Activated CD8-positive, alpha-beta memory T cell treated with anti-CD3 and anti-CD28 coated beads for 24 hours (primary cell): Measurements from ENCODE around the gene PRM1.
"Not testable (repeated sequence)": the region's sequence is repeated elsewhere in the genome, so short reads cannot be mapped to it uniquely, and the experiment has no call there.

Source experiments
- DNase-seq: peaks from one replicate; pipeline ENCODE4 v3.0.0-alpha.2; 2020

The PRM1 gene

DNA sequence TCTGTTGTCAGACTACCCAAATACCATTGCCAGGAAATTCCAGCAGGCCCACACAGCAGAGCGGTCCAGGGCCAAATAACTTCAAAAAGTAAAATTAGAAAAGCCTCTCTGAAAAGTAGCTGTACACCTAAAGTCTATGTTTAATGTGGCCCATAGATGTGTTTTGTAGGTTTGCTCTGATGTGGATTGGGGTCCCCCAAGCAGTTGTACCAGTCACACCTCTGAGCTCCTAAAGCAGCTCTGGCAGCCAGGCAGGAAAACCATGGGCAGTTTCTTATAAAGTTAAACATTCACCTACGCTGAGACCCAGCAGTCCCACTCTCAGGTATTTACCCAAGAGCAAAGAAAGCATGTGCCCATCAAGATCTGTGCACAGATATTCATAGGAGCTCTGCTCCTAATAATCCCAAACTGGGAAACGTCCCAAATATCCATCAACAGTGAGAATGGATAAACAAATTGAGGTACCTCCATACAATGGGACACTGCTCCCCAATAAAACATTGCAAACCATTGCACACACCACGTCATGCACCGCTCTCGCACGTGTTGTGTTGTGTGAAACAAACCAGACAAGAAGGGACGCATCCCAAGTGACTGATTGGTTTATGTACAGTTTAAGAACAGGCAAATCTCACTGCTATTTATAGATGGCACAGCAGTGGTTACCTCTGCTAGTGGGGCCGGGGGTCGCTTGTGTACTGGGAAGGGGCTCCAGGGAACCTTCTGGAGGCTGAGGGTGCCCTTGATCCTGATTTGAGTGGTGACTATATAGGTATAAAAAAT is 15.8 kb upstream of the PRM1 start:
- DNase-seq, result no peak

DNA sequence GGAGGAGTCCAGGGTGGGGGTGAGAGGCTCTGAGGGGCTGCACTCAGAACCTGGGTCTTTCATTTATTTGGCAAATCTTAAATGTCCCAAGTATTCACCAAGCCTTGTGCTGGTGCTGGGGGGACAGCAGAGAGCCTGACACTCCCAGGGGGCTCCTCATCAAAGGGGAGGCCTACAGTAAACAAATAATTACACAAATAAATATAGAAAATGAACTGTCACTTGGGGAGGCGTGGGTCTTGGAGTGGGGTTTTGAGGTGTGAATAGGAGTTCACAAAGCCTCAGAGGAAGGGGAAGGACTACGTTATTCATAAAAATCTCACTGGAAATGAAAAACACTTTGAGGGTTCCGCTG is 15.2 kb upstream of the PRM1 start:
- DNase-seq, result no peak

DNA sequence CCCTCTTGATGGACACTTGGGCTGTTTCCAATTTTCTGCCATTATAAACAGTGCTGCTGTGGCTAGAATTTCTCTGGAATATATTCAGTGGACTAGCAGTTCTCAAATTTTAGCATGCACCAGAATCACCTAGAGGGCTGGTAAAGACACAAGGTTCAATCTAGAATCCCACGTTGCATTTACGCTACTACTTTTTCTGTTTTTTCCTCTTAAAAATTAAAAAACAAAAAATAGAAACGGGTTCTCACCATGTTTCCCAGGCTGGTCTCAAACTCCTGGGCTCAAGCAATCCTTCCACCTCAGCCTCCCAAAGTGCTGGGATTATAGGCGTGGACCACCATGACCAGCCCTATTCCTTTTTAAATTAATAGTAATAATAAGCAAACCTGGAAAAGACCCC is 14.5 kb upstream of the PRM1 start:
- DNase-seq, result no peak

DNA sequence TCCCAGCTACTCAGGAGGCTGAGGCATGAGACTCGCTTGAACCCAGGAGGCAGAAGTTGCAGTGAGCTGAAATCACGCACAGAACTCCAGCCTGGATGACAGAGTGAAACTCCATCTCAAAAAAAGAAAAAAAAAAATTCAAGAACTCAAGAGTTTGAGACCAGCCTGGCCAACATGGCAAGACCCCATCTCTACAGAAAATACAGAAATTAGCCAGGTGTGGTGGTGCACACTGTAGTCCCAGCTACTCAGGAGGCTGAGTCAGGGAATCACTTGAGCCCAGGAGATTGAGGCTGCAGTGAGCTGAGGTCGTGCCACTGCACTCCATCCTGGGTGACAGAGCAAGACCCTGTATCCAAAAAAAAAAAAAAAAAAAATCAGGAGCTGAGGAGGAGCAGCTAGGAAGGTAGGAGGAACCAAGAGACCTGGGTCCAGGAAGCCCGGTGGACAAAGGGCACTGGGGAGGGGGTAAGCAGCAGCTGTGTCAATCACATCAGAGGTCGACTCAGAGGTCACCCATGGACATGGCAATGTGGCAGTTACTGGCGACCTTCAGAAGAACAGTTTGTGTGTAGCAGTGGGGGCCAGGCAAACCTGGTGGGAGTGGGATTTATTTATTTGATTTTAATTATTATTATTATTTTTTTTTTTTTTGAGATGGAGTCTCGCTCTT is 11.1 kb upstream of the PRM1 start:
- no peak for DNase-seq

DNA sequence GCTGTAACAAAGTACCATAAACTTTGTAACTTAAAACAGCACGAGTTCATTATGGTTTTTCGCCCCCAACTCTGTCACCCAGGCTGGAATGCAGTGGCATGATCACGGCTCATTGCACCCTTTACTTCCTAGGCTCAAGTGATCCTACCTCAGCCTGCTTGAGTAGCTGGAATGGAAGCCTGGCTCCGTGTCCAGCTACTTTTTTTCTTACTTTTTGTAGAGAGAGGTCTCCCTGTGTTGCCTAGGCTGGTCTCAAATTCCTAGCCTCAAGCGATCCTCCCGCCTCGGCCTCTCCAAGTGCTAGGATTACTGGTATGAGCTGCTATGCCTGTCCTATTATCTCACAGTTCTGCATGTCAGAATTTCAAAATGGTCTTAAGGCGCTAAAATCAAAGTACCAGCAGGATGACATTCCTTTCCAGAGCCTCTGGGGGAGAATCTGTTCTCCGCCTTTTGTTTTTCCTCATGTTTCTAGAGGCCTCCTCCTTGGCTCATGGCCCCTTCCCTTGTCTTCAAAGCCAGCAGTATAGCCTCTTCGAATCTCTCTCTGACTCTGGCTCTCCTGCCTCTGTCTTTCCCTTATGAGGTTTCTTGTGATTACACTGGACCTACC is 10.1 kb upstream of the PRM1 start:
- no peak for DNase-seq

DNA sequence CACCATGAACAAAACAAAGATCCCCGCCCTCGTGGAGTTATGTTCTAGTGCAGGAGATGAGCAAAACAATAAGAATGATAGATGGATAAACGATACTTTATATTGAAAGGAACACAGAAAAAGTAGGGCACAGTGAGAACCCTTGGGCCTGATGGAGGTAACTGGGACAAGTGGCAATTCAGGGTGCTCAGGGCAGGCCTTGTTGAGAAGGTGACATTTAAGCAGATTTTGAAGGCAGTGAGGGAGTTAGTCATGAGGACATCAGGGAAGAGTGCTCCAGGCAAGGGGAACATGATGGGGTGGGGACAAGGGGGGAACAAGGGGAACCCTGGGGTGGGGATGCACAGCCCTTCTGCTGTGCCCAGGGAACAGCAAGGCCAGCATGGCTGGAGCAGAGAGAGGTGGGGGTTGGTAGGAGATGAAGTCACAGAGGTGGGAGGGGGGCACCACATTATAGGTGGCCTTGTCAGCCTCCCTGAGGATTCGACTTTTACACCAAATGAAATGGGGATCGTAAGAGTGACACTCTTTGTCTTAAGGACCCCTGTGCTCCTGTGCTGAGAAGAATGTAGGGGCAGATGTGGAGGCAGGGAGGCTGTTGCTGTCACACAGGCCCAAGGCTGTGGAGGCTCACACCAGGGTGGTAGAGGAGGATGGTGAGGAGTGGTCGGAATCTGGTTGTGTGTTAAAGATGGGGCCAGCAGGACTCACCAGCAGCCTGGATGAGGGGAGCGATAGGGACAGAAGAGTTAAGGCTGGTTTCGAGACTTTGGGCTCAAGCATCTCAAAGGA is 9.2 kb upstream of the PRM1 start:
- DNase-seq, result no peak

DNA sequence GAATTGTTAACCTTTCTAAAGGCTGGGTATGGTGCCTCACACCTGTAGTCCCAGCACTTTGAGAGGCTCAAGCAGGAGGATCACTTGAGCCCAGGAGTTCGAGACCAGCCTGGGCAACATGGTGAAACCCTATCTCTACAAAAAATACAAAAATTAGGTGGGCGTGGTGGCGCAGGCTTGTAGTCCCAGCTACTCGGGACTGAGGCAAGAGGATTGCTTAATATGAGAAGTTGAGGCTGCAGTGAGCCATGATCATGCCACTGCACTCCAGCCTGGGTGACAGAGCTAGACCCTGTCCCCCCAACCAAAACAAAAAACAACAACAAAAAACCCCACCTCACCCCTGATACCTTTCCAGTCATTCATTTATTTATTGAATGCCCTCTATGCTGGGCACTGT is 8.6 kb upstream of the PRM1 start:
- not testable (repeated sequence) for DNase-seq

DNA sequence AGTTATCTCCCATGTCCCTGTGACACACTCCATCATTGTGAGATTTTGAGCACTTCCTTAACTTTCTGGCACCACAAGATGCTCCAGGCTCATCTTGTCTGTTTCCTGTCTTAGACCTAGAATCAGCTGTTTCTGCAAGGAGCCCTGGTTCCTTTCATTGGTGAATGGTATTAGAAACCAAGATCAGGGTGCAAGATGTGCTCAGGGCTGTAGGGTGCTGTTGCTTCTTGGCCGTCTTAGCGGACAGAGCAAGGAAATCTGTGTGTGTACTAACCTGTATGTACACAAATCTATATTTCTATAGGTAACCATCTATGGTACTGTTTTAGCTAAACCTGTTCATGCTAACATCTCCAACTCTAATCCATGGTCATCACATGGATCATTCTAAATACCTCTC is 8.1 kb upstream of the PRM1 start:
- DNase-seq, result no peak

DNA sequence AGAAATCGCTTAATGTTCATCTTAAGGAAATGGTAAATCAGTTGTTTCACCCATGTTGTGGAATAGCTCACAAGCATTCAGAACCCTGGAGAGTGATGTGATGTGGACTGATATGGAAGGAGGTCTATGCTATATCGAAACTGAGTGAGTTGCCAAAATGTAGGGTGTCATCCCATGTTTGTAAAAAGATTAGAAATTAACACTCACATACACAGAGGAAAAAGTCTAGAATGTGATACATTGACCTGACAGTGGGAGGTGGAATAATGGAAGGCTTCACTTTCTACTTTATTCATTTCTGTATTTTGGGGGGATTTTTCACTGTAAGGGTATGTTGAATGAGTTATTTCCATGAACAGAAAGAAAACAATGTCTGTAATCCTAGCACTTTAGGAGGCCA is 4.7 kb upstream of the PRM1 start:
- DNase-seq, result no peak

DNA sequence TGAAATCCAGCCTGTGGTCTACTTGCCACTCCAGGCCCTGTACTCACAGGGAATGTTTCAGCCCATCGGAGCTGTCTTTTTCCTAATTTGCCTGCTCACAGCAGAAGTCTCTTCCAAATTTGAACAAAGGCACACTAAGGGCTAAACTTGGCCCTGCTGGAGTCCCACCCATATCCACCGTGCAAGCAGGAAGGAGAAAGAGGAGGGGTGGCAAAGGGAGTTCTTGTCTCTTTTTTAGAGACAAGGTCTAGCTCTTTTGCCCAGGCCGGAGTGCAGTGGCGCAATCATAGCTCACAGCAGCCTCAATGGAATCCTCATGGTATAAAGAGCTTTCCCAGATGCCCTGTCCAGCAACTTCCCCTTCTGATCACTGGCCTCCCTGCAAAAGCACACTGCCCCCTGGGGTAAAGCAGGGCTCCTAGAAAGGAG is 2.7 kb upstream of the PRM1 start:
- no peak for DNase-seq

DNA sequence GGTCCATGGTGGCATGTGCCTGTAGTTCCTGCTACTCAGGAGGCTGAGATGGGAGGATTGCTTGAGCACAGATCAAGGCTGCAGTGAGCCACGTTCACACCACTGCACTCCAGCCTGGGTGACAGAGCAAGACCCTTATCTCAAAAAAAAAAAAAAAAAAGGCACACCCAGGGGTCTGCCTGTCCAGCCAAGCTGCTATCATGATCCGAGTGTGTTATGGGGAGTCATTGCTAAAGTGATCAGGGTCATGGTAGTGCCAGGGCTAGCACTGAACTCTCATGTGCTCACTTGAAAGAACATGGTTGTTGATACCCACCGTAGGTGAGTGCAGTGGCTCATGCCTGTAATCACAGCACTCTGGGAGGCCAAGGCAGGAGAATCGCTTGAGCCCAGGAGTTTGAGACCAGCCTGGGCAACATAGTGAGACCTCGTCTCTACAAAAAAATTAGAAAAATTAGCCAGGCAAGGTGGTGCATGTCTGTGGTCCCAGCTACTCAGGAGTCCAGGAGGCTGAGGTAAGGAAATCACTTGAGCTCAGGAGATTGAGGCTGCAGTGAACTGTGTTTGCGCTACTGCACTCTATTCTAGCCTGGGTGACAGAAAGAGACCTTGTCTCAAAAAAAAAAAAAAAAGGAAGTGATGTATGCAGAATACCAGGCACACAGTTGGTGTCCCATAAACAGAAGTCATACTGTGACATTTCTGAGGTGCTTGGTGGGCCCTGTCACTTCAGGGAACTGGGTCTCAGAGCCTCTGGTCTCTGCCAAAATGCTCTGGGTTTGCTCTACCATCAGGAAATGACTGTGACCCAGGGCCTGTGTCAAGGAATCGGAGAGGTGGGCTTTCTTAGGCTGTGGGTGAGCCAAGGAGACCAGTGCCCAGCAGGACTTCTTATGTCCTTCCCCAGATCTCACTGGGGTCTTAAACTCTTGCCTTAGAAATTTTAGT is 2.2 kb downstream of the PRM1 start:
- DNase-seq, result no peak

DNA sequence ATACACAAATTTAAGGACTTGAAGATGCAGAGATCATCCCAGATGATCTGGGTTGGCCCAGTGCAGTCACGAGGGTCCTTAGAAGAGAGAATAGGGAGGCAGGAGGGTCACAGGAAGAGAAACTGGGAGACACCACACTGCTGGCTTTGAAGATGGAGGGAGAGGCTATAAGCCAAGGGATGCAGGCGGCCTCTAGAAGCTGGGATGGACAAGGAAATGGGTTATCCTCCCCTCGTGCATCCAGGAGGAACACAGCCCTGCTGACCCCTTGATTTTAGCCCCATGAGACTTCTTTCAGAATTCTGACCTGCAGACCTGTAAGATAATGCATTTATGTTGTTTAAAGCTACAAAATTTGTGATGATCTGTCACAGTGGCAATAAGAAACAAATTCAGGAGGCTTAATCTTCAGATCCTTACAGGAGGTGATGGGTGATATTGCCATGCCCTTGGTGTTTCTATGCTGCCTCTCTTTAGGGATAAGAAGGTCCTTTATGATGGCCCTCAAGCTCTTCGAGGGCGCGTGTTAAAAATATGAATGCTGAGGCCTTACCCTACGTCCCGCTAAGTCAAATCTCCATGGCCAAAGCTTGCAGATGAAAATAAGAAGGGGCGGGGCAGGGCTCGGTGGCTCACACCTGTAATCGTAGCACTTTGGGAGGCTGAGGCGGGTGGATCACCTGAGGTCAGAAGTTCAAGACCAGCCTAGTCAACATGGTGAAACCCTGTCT is 3.4 kb downstream of the PRM1 start:
- DNase-seq, result no peak

DNA sequence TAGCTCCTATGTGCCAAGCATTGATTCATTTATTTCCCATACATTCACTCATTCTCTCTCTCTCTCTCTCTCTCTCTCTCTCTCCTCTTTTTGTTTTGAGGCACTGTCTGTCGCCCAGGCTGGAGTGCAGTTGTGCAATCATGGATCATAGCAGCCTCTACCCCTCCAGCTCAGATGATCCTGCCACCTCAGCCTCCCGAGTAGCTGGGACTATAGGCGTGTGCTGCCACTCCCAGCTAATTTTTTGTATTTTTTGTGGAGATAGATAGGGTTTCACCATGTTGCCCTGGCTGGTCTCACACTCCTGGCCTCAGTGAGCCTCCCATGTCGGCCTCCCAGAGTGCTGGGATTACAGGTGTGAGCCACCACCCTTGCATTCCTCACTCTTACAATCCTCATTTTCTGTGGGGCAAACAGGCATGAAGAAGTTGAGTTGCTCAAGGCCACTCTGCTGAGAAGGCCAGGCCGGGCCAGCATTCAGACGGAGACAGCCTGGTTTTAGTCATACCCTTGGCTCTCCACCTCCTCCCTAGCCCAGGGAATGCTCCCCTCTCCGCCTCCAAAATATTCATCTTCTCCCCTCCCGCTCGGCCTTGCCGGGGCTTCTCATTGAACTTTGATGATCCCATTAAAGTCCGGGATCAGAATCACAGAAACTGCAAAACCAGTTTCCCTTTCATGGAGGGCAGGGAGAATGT is 4.1 kb downstream of the PRM1 start:
- DNase-seq, result no peak

DNA sequence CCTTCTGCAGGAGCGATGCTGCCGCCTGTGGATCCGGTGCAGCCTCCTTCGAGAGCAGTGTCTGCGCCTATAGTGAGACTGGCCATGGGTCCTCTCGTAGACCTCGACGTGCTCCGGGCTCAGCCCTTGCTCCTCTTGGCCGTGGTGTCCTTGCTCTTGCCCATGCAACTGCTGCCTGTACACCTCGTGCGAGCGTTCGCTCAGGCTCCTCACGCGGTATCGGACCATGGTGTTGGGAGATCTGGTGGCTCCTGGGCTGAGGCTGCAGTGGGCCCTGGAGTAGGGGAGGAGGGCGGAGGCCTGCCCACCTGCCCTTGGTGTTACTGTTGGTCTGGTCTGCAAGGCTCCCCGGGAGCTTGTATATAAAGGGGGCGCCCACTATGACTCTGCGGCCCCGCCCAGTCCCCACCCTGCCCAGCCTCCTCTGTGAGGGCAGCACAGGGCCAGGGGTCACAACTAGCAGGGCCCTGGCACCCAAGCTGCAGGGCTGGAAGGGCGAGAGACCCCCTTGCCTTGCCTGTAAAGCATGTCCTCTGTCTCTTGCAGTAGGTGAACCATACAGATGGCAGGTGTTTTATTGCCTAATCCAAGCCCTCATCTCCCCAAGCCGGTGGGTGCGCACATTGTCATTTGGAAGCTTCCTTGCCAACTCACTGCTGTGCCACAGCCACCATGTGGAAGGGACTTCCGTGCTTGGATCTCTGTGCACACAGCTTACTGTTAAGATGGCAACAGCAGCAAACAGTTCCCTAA is 4.8 kb downstream of the PRM1 start, which contains the start of gene PRM2:
Gene PRM2 (minus strand): TSS at position 338 of the 753 bp plus-strand sequence. CDS start 110 bp downstream, at position 228.
- no peak for DNase-seq

DNA sequence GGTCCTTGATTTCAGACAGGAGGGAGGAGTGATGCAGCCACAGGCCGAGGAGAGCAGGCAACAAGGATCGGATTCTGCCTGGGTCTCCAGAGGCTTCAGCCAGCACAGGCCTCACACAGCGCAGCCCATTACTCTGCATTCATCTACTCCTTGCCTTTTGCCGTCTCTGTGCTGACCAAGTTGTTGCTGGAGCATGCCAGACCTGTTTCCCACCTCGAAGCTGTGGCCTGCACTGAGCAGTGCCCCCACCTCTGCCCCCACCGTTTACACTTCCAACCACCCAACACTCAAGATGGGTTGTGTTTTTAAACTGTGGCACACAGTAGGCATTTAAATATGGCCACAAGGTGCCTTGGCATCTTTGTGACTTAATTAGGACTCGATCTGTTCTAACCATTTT is 6.2 kb downstream of the PRM1 start:
- DNase-seq, result no peak

DNA sequence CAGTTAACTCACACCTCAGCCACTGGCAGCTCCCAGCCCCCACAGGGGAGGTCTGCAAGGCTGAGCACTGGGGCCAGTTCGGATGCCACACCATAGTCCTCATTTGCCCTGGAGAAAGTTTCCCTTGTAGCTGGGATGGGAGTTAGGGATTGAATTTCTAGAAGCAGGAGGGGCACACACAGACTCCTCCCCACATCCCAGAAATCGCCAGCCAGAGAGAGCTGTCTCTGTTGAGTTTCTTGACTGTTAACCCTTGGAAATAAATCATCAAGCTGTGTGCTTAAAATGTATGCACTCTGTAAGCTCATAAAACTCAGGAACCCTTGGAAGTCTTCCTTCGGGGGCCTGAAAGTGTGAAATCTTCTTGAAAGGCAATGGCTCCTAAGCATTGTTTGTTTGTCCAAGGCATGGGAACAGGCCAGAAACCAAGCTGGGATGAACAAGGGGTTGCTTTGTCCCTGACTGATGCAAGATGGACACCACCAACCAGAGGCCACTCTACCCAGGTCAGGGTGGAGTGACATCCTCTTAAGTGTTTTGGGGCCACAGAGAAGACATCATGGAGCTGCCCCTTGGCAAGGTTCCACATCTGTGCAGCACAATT is 7.3 kb downstream of the PRM1 start:
- DNase-seq, result no peak

DNA sequence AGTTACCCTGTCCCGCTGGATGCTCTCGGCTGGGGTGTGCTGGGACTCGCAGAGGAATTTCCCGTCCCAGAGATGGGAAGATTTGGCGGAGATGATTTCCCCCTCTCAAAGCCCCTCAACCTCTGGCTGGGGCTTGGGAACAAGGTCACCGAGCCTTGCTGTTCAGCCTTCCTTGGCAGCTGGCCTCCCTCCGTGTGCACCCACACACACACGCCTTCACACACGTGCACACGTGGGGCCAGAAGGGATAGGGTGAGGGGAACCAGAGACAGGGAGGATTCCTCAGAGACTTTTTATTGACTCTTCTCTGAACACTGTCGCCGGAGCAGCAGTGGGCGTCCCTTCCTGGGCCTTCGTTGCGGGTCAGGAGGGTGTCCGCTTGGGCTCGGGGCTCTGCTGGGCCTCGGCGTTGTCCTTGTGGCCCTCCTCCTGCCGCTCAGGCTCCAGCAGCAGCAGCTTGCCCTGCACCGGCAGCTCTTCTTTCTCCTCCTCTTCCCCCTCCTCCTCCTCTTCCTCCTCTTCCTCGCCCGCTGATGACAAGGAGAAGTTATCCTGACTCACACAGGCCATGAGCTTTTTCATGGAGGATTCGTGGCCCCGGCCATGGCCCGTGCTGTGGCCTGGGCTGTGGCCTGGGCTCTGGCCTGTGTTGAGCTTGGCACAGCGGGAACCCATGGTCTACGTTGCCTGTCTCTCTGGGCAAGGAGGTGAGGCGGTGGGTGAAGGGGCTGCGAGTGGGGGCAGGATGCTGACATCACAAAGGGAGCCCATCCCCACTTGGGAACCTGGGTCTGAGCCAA is 8.0 kb downstream of the PRM1 start, which contains the start of gene PRM3:
Gene PRM3 (minus strand): TSS at position 709 of the 800 bp plus-strand sequence. CDS start 34 bp downstream, at position 675.
- no peak for DNase-seq

DNA sequence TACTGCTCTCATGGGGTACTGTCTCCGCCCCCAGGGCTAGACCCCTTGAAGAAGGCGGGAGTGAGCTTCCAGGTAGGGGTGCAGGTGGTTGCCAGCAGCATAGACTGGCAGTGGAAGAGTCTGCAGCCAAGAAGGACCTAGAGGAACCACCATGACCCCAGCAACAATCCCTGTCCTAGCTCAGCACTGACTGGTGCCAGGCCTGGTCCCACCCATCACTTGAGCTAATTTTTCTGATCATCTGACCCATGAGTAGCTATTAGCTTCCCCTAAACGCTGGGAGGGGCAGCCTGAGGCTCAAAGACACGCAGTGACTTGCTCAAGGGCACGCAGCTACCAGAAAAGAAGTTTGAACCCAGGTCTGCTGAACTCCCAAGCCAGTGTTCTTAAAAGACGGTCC is 8.6 kb downstream of the PRM1 start:
- no peak for DNase-seq

DNA sequence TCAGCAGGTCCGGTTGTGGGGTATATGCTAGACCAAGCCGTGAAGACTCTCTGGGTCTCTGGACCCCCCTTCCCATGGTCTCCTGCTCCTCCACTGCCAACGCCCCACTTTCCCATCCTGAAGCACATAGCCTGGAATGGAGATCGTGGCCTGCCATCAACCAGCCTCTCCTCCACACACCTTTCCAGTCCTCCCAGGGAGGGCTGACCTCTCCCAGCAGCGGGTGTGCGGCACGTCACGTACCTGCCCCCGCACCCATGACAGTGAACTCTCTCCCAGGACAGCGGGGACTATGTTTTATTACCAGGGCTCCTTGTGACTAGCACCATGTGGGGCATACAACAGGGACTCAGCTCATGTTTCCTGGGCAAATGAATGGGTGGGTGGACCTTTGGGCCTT is 9.5 kb downstream of the PRM1 start:
- DNase-seq, result no peak
